ENCODE measurements around the gene RPH3AL. TPM values are rescaled to one million over a fixed set of nuclear protein-coding genes. Genes with fewer than 3 reads are reported as not detected.

RPH3AL gene
- total RNA-seq, 3 donors from 2014 or later (not counting 1 experiment from before 2014, with no cell fraction given) = 7.2 to 9.9 (median 7.9) TPM

DNA sequence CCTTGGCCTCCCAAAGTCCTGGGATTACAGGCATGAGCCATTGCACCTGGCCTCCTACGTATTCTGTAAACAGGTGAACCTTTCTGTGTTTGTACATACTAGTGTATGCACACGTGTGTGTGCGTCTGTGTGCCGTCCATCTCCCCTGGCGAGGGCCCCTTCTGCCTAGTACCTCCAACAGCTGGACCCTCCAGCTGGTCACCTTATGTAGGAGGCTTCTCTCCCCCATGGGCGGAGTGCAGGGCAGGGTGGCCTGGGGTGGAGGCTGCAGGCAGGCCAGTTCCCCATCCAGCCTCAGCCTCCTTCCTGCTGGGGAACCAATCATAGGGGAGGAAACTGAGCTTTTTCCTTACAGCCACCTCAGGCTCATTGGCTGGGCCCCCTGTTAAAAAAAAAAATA, 146.8 kb downstream of the RPH3AL start:
- no peak for TF ChIP-seq CTCF (IDR thresholded peaks at IDR 0.05)
- peaks cover 6% of the 10 kb centered on the region for H3K27me3 ChIP-seq (ENCODE audit: control insufficient read depth, insufficient read depth, low read length)
- no peaks in the 10 kb centered on the region for H3K4me1 Mint-ChIP-seq

GRCh38 chr17:205148-205669, 147.4 kb downstream of the RPH3AL start:
- H3K4me3 ChIP-seq (ENCODE audit: low read length) = no peak overlapping the region
- peaks cover 7% of the 10 kb centered on the region in 2 donors for H3K27me3 Mint-ChIP-seq (ENCODE audit: low read depth in 2 of 2)
- 61% methylated on average over 9 of the region's 10 CpGs for WGBS (ENCODE audit: insufficient coverage)
- H3K27me3 ChIP-seq (ENCODE audit: control insufficient read depth, insufficient read depth, low read length) = peaks cover 6% of the 10 kb centered on the region
- H3K36me3 ChIP-seq (ENCODE audit: control insufficient read depth, insufficient read depth, low read length) = no peaks in the 10 kb centered on the region
- H3K36me3 Mint-ChIP-seq = no peaks in the 10 kb centered on the region
- no peak overlapping the region for H3K4me3 Mint-ChIP-seq
- H3K9me3 Mint-ChIP-seq = peaks cover 2 to 5% of the 10 kb centered on the region in 2 donors
- no peaks in the 10 kb centered on the region for H3K4me1 Mint-ChIP-seq
- no peak overlapping the region for H3K27ac ChIP-seq (ENCODE audit: low read length)
- no peaks in the 10 kb centered on the region for H3K4me1 ChIP-seq (ENCODE audit: control insufficient read depth, insufficient read depth, low read length)
- TF ChIP-seq CTCF (IDR thresholded peaks at IDR 0.05) = no peak
- H3K9me3 ChIP-seq (ENCODE audit: control insufficient read depth, insufficient read depth, low read length) = no peaks in the 10 kb centered on the region
- intact Hi-C loops (cut with micrococcal nuclease) = no loop called here
- DNase-seq (no peak), ATAC-seq (no peak)
- no peak overlapping the region for H3K27ac Mint-ChIP-seq

More for the DNA sequence above, 146.8 kb downstream of the RPH3AL start:
- Histone ChIP-seq H3K4me3 (ENCODE audit: low read length) (no peak overlapping the region), H3K9me3 (ENCODE audit: control insufficient read depth, insufficient read depth, low read length) (no peaks in the 10 kb centered on the region), H3K36me3 (ENCODE audit: control insufficient read depth, insufficient read depth, low read length) (no peaks in the 10 kb centered on the region), H3K4me1 (ENCODE audit: control insufficient read depth, insufficient read depth, low read length) (no peaks in the 10 kb centered on the region), H3K27ac (ENCODE audit: low read length) (no peak overlapping the region)
- no peak overlapping the region for H3K4me3 Mint-ChIP-seq
- peaks cover 2 to 5% of the 10 kb centered on the region in 2 donors for H3K9me3 Mint-ChIP-seq
- WGBS (ENCODE audit: insufficient coverage) = 97% methylated on average over 6 of the region's 6 CpGs
- ATAC-seq (no peak), DNase-seq (no peak)
- H3K36me3 Mint-ChIP-seq = no peaks in the 10 kb centered on the region
- intact Hi-C loops (cut with micrococcal nuclease) = no loop called here
- peaks cover 6 to 7% of the 10 kb centered on the region in 2 donors for H3K27me3 Mint-ChIP-seq (ENCODE audit: low read depth in 2 of 2)
- H3K27ac Mint-ChIP-seq = no peak overlapping the region

DNA sequence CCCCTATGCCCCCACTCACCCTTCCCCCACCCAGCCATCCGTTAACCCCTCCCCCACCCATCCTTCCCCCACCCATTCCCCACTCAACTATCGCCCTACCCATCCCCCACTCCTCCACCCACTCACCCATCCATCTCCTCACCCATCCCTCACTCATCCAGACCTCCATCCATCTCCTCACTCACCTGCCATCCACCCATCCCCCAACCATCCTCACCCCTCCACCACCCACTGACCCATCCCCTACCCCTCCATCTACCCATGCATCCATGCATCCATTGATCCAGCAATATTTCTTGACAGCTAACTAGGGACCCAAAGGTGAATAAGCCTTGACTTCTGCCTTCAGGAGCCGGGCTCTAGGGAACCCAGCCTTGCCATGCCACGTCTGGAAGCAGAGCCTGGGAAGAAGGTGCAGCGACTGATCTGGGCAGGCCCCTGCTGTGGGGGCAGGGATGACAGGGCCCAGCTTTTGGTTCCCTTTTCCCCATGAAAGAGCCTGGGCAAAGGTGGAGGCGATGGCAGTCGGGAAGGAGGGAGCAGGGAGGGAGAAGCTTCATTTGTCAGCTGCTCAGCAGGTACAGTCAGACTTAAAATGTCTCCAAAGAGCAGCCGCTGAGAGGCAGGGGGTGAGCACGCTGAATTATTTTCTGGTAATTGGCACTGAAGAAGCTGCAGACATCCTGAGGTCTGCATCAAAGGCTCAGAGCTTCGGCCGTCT, 148.0 kb downstream of the RPH3AL start:
- Histone ChIP-seq H3K4me1 (ENCODE audit: control insufficient read depth, insufficient read depth, low read length) (no peaks in the 10 kb centered on the region), H3K9me3 (ENCODE audit: control insufficient read depth, insufficient read depth, low read length) (no peaks in the 10 kb centered on the region), H3K27ac (ENCODE audit: low read length) (no peak overlapping the region), H3K4me3 (ENCODE audit: low read length) (no peak overlapping the region), H3K36me3 (ENCODE audit: control insufficient read depth, insufficient read depth, low read length) (no peaks in the 10 kb centered on the region), H3K27me3 (ENCODE audit: control insufficient read depth, insufficient read depth, low read length) (peaks cover 6% of the 10 kb centered on the region)
- intact Hi-C loops (cut with micrococcal nuclease) = no loop called here
- H3K4me3 Mint-ChIP-seq = no peak overlapping the region
- H3K9me3 Mint-ChIP-seq = peaks cover 2 to 5% of the 10 kb centered on the region in 2 donors
- DNase-seq = no peak
- no peak overlapping the region for H3K27ac Mint-ChIP-seq
- no peak for ATAC-seq
- H3K4me1 Mint-ChIP-seq = no peaks in the 10 kb centered on the region
- 71% methylated on average over 10 of the region's 11 CpGs for WGBS (ENCODE audit: insufficient coverage)
- no peaks in the 10 kb centered on the region for H3K36me3 Mint-ChIP-seq
- H3K27me3 Mint-ChIP-seq (ENCODE audit: low read depth in 2 of 2) = peaks cover 7 to 8% of the 10 kb centered on the region in 2 donors
- TF ChIP-seq CTCF (IDR thresholded peaks at IDR 0.05) = no peak

Measured in natural killer cell (primary cell).